DOHH2 (cell line): Measurements from ENCODE around the gene CNPY4.

Experiments used
- CTCF ChIP-seq: fragments of 200-600 bp; sonication (generic); IDR thresholded peaks from one replicate; pipeline ENCODE4 v1.5.1; 2014; ENCODE audit warnings: antibody characterized with exemption, mild to moderate bottlenecking, low read depth, low read length; ENCODE audit not compliant: poor library complexity, severe bottlenecking
- EZH2phosphoT487 ChIP-seq: fragments of 200-600 bp; sonication (generic); IDR thresholded peaks from 2 replicates; pipeline ENCODE4 v1.6.1; 2017; ENCODE audit warnings: borderline replicate concordance, mild to moderate bottlenecking, antibody characterized with exemption, low read length, moderate library complexity, mixed read lengths

- no peak for TF ChIP-seq EZH2phosphoT487
- TF ChIP-seq CTCF, result no peak
Measured at GRCh38 chr7:100119072-100119969, at the start of gene CNPY4, which contains the start of gene TAF6.
